Vagina (tissue), 2 donors: ENCODE measurements around the gene TMEM245.

Experiments
- POLR2A ChIP-seq, 2 donors: fragments of 450-650 bp; IDR thresholded peaks; one replicate each; pipeline ENCODE4 v1.6.1; 2017; ENCODE audit warnings: antibody characterized with exemption in 2 of 2, mild to moderate bottlenecking in 2 of 2, moderate library complexity in 2 of 2
- TF ChIP-seq, protein P1 (sequence below), 3 experiments: fragments of 450-650 bp in 2 of 3; fragments of 200-600 bp in 1 of 3; sonication (generic) in 1 of 3; IDR thresholded peaks; one replicate each; pipeline ENCODE4 v1.5.1; 2017 to 2019; ENCODE audit warnings: antibody characterized with exemption in 3 of 3, mild to moderate bottlenecking in 2 of 3, moderate library complexity in 2 of 3

DNA sequence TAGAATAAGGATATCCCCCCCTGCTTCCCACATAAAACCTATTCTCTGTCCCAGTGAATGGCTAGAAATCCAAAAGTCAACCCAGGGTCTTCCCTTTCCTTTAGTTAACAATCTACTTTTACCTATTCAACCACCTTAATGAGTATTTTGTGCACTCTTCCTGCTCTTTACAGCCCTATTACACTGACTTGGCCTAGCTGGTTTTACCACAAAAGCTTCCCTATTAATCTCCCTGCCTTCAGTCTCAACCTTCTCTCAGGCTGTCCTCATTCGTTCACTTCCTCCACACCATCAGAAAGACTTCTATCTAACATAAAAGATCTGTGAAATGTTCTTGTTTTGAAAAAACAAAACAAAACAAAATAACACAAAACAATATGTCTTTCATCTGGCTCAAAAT lies 122.6 kb downstream of the TMEM245 start:
- TF ChIP-seq, protein P1, sequence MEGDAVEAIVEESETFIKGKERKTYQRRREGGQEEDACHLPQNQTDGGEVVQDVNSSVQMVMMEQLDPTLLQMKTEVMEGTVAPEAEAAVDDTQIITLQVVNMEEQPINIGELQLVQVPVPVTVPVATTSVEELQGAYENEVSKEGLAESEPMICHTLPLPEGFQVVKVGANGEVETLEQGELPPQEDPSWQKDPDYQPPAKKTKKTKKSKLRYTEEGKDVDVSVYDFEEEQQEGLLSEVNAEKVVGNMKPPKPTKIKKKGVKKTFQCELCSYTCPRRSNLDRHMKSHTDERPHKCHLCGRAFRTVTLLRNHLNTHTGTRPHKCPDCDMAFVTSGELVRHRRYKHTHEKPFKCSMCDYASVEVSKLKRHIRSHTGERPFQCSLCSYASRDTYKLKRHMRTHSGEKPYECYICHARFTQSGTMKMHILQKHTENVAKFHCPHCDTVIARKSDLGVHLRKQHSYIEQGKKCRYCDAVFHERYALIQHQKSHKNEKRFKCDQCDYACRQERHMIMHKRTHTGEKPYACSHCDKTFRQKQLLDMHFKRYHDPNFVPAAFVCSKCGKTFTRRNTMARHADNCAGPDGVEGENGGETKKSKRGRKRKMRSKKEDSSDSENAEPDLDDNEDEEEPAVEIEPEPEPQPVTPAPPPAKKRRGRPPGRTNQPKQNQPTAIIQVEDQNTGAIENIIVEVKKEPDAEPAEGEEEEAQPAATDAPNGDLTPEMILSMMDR (IDR thresholded peaks at IDR 0.05) = no peak
- TF ChIP-seq POLR2A (IDR thresholded peaks at IDR 0.05) = no peak
